ENCODE data around the gene MGMT.

MGMT gene

GRCh38 chr10:129692695-129693094, 225.7 kb downstream of the MGMT start:
- Mint-ChIP-seq H3K4me1 (peaks cover 12% of the 10 kb centered on the region), H3K27me3 (no peaks in the 10 kb centered on the region), H3K36me3 (ENCODE audit: insufficient read depth) (peaks cover 2% of the 10 kb centered on the region), H3K27ac (ENCODE audit: low read depth) (no peak overlapping the region), H3K9me3 (no peaks in the 10 kb centered on the region), H3K4me3 (no peak overlapping the region)
- no peak for DNase-seq (ENCODE audit: low spot score in 2 of 2)
- no peak for ATAC-seq (replicated peaks; ENCODE audit: extremely low read depth, poor library complexity, severe bottlenecking)

- no peak overlapping the region for H3K4me3 Mint-ChIP-seq
- DNase-seq (ENCODE audit: low spot score in 2 of 2): no peak
- H3K9me3 Mint-ChIP-seq: no peaks in the 10 kb centered on the region
- ATAC-seq (replicated peaks; ENCODE audit: extremely low read depth, poor library complexity, severe bottlenecking): no peak
- H3K36me3 Mint-ChIP-seq (ENCODE audit: insufficient read depth): peaks cover 2% of the 10 kb centered on the region
- no peak overlapping the region for H3K27ac Mint-ChIP-seq (ENCODE audit: low read depth)
- peaks cover 12% of the 10 kb centered on the region for H3K4me1 Mint-ChIP-seq
- H3K27me3 Mint-ChIP-seq: no peaks in the 10 kb centered on the region
These were observed 226.3 kb downstream of the MGMT start for GRCh38 chr10:129693382-129693781.

- H3K27ac Mint-ChIP-seq (ENCODE audit: low read depth): no peak overlapping the region
- H3K9me3 Mint-ChIP-seq: no peaks in the 10 kb centered on the region
- peaks cover 12% of the 10 kb centered on the region for H3K4me1 Mint-ChIP-seq
- H3K4me3 Mint-ChIP-seq: no peak overlapping the region
- no peak for DNase-seq (ENCODE audit: low spot score in 2 of 2)
- no peaks in the 10 kb centered on the region for H3K27me3 Mint-ChIP-seq
- ATAC-seq (replicated peaks; ENCODE audit: extremely low read depth, poor library complexity, severe bottlenecking): no peak
- H3K36me3 Mint-ChIP-seq (ENCODE audit: insufficient read depth): peaks cover 2% of the 10 kb centered on the region
These were observed 227.1 kb downstream of the MGMT start for GRCh38 chr10:129694184-129694583.

- peaks cover 12% of the 10 kb centered on the region for H3K4me1 Mint-ChIP-seq
- no peak overlapping the region for H3K4me3 Mint-ChIP-seq
- H3K9me3 Mint-ChIP-seq: no peaks in the 10 kb centered on the region
- no peaks in the 10 kb centered on the region for H3K27me3 Mint-ChIP-seq
- peaks cover 2% of the 10 kb centered on the region for H3K36me3 Mint-ChIP-seq (ENCODE audit: insufficient read depth)
- DNase-seq (ENCODE audit: low spot score in 2 of 2) (no peak), ATAC-seq (replicated peaks; ENCODE audit: extremely low read depth, poor library complexity, severe bottlenecking) (no peak)
- no peak overlapping the region for H3K27ac Mint-ChIP-seq (ENCODE audit: low read depth)
These were observed 227.7 kb downstream of the MGMT start for GRCh38 chr10:129694691-129695243.

- Mint-ChIP-seq H3K4me1 (peaks cover 7% of the 10 kb centered on the region), H3K27ac (ENCODE audit: low read depth) (no peak overlapping the region), H3K36me3 (ENCODE audit: insufficient read depth) (peaks cover 2% of the 10 kb centered on the region), H3K9me3 (no peaks in the 10 kb centered on the region), H3K27me3 (no peaks in the 10 kb centered on the region), H3K4me3 (no peak overlapping the region)
- DNase-seq (ENCODE audit: low spot score in 2 of 2) (no peak), ATAC-seq (replicated peaks; ENCODE audit: extremely low read depth, poor library complexity, severe bottlenecking) (no peak)
These were observed 228.6 kb downstream of the MGMT start for GRCh38 chr10:129695671-129696070.

GRCh38 chr10:129696636-129697035, 229.6 kb downstream of the MGMT start:
- Mint-ChIP-seq H3K4me1 (no peaks in the 10 kb centered on the region), H3K9me3 (no peaks in the 10 kb centered on the region)

GRCh38 chr10:129697463-129698247, 230.6 kb downstream of the MGMT start:
- no peak for DNase-seq (ENCODE audit: low spot score in 2 of 2)
- H3K4me1 Mint-ChIP-seq: no peaks in the 10 kb centered on the region
- H3K9me3 Mint-ChIP-seq: no peaks in the 10 kb centered on the region
- peaks cover 2% of the 10 kb centered on the region for H3K36me3 Mint-ChIP-seq (ENCODE audit: insufficient read depth)
- no peak for ATAC-seq (replicated peaks; ENCODE audit: extremely low read depth, poor library complexity, severe bottlenecking)
- H3K27ac Mint-ChIP-seq (ENCODE audit: low read depth): no peak overlapping the region
- H3K4me3 Mint-ChIP-seq: no peak overlapping the region
- no peaks in the 10 kb centered on the region for H3K27me3 Mint-ChIP-seq

More at GRCh38 chr10:129696636-129697035, 229.6 kb downstream of the MGMT start:
- DNase-seq (ENCODE audit: low spot score in 2 of 2) (no peak), ATAC-seq (replicated peaks; ENCODE audit: extremely low read depth, poor library complexity, severe bottlenecking) (no peak)
- peaks cover 2% of the 10 kb centered on the region for H3K36me3 Mint-ChIP-seq (ENCODE audit: insufficient read depth)
- H3K4me3 Mint-ChIP-seq: no peak overlapping the region
- no peak overlapping the region for H3K27ac Mint-ChIP-seq (ENCODE audit: low read depth)
- H3K27me3 Mint-ChIP-seq: no peaks in the 10 kb centered on the region

- H3K27ac Mint-ChIP-seq (ENCODE audit: low read depth): no peak overlapping the region
- DNase-seq (ENCODE audit: low spot score in 2 of 2) (no peak), ATAC-seq (replicated peaks; ENCODE audit: extremely low read depth, poor library complexity, severe bottlenecking) (no peak)
- H3K36me3 Mint-ChIP-seq (ENCODE audit: insufficient read depth): peaks cover 1% of the 10 kb centered on the region
- no peaks in the 10 kb centered on the region for H3K9me3 Mint-ChIP-seq
- H3K4me1 Mint-ChIP-seq: peaks cover 9% of the 10 kb centered on the region
- H3K27me3 Mint-ChIP-seq: no peaks in the 10 kb centered on the region
- H3K4me3 Mint-ChIP-seq: no peak overlapping the region
These were observed 232.8 kb downstream of the MGMT start for GRCh38 chr10:129699722-129700340.

- no peak overlapping the region for H3K4me3 Mint-ChIP-seq
- H3K27ac Mint-ChIP-seq (ENCODE audit: low read depth): no peak overlapping the region
- H3K36me3 Mint-ChIP-seq (ENCODE audit: insufficient read depth): peaks cover 3% of the 10 kb centered on the region
- H3K9me3 Mint-ChIP-seq: no peaks in the 10 kb centered on the region
- DNase-seq (ENCODE audit: low spot score in 2 of 2): no peak
- ATAC-seq (replicated peaks; ENCODE audit: extremely low read depth, poor library complexity, severe bottlenecking): no peak
- H3K4me1 Mint-ChIP-seq: peaks cover 12% of the 10 kb centered on the region
- no peaks in the 10 kb centered on the region for H3K27me3 Mint-ChIP-seq
These were observed 235.6 kb downstream of the MGMT start for GRCh38 chr10:129702605-129703004.

GRCh38 chr10:129703287-129704137, 236.5 kb downstream of the MGMT start:
- peaks cover 12% of the 10 kb centered on the region for H3K4me1 Mint-ChIP-seq
- no peak overlapping the region for H3K4me3 Mint-ChIP-seq
- ATAC-seq (replicated peaks; ENCODE audit: extremely low read depth, poor library complexity, severe bottlenecking) (no peak), DNase-seq (ENCODE audit: low spot score in 2 of 2) (no peak)
- H3K9me3 Mint-ChIP-seq: no peaks in the 10 kb centered on the region
- H3K27ac Mint-ChIP-seq (ENCODE audit: low read depth): no peak overlapping the region
- no peaks in the 10 kb centered on the region for H3K27me3 Mint-ChIP-seq
- H3K36me3 Mint-ChIP-seq (ENCODE audit: insufficient read depth): peaks cover 5% of the 10 kb centered on the region

GRCh38 chr10:129704225-129704624, 237.2 kb downstream of the MGMT start:
- Mint-ChIP-seq H3K4me3 (no peak overlapping the region), H3K4me1 (peaks cover 12% of the 10 kb centered on the region), H3K27ac (ENCODE audit: low read depth) (no peak overlapping the region), H3K27me3 (no peaks in the 10 kb centered on the region), H3K9me3 (no peaks in the 10 kb centered on the region), H3K36me3 (ENCODE audit: insufficient read depth) (peaks cover 7% of the 10 kb centered on the region)
- ATAC-seq (replicated peaks; ENCODE audit: extremely low read depth, poor library complexity, severe bottlenecking) (no peak), DNase-seq (ENCODE audit: low spot score in 2 of 2) (no peak)

GRCh38 chr10:129704786-129705525, 237.9 kb downstream of the MGMT start:
- peaks cover 12% of the 10 kb centered on the region for H3K4me1 Mint-ChIP-seq
- H3K9me3 Mint-ChIP-seq: no peaks in the 10 kb centered on the region
- no peaks in the 10 kb centered on the region for H3K27me3 Mint-ChIP-seq
- ATAC-seq (replicated peaks; ENCODE audit: extremely low read depth, poor library complexity, severe bottlenecking): no peak
- peaks cover 7% of the 10 kb centered on the region for H3K36me3 Mint-ChIP-seq (ENCODE audit: insufficient read depth)
- no peak overlapping the region for H3K27ac Mint-ChIP-seq (ENCODE audit: low read depth)
- DNase-seq (ENCODE audit: low spot score in 2 of 2): no peak
- no peak overlapping the region for H3K4me3 Mint-ChIP-seq
